Activated CD8-positive, alpha-beta memory T cell treated with anti-CD3 and anti-CD28 coated beads, Interleukin-2, amount 10 ng/mL, durations not matched to agents 7 days and 5 days (primary cell): ENCODE measurements around the gene NIM1K. TPM values are rescaled to one million over a fixed set of nuclear protein-coding genes. Genes with fewer than 3 reads are reported as not detected.

Source experiments
- ATAC-seq: fragments of 150-1000 bp; cut with Tn5 transposase; one replicate; pipeline ENCODE4 v1.10.0; 2021; ENCODE audit warnings: moderate library complexity
- CTCF ChIA-PET: fragments of 350-600 bp; sonication (Branson Sonifier 250); formaldehyde crosslinking; loops from one replicate; lab custom pipeline; 2021; ENCODE audit warnings: antibody characterized with exemption; lab: Charles Lee
- DNase-seq: peaks from one replicate; pipeline ENCODE4 v3.0.0-alpha.2; 2020
- H3K27ac Mint-ChIP-seq: one replicate; pipeline ENCODE4 v1.8.0; 2021; ENCODE audit warnings: mild to moderate bottlenecking, mixed read lengths
- H3K27me3 Mint-ChIP-seq: one replicate; pipeline ENCODE4 v1.8.0; 2021; ENCODE audit warnings: mixed read lengths
- H3K36me3 Mint-ChIP-seq: one replicate; pipeline ENCODE4 v1.8.0; 2021; ENCODE audit warnings: mild to moderate bottlenecking, mixed read lengths
- H3K4me1 Mint-ChIP-seq: one replicate; pipeline ENCODE4 v1.8.0; 2021; ENCODE audit warnings: mixed read lengths
- H3K4me3 Mint-ChIP-seq: one replicate; pipeline ENCODE4 v1.8.0; 2021; ENCODE audit warnings: mild to moderate bottlenecking, moderate library complexity, mixed read lengths
- H3K9me3 Mint-ChIP-seq: one replicate; pipeline ENCODE4 v1.8.0; 2022; ENCODE audit warnings: low read depth, mixed read lengths
- total RNA-seq, 2 experiments: library from RNA; stranded (reverse); gene quantifications; one replicate each; pipeline ENCODE4 v1.2.3, GENCODE V29; 2021

NIM1K gene
- total RNA-seq, 2 experiments from 2014 or later, result 0.50 to 0.66 TPM

DNA sequence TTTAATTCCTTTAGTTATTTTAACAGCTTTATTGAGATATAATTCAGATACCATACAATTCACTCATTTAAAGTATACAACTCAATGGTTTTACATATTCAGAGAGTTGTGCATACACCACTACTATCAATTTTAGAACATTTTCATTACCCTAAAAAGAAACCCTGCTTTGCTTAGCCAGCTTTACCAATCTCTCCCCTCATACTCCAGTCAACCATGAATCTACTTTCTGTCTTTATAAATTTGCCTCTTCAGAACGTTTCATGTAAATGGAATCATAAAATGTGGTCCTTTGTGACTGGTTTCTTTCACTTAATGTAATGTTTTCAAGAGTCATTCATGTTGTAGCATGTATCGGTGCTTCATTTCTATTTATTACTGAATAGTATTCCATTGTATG lies 24.9 kb downstream of the NIM1K start:
- Mint-ChIP-seq H3K27me3 (peaks cover 4% of the 10 kb centered on the region), H3K27ac (no peak overlapping the region), H3K36me3 (peaks cover 2% of the 10 kb centered on the region), H3K4me3 (no peak overlapping the region), H3K4me1 (no peaks in the 10 kb centered on the region), H3K9me3 (peaks cover 2% of the 10 kb centered on the region)
- CTCF ChIA-PET, result no interaction called here
- no peak for ATAC-seq
- no peak for DNase-seq

- no peak for DNase-seq
- no peak overlapping the region for H3K27ac Mint-ChIP-seq
Measured at GRCh38 chr5:43219120-43219519, 27.1 kb downstream of the NIM1K start.

GRCh38 chr5:43221502-43221901 lies 29.5 kb downstream of the NIM1K start:
- Mint-ChIP-seq H3K4me1 (no peaks in the 10 kb centered on the region), H3K27me3 (no peaks in the 10 kb centered on the region), H3K36me3 (peaks cover 2% of the 10 kb centered on the region), H3K4me3 (no peak overlapping the region), H3K27ac (no peak overlapping the region), H3K9me3 (peaks cover 2% of the 10 kb centered on the region)
- DNase-seq (no peak), ATAC-seq (no peak)
- CTCF ChIA-PET, result interaction anchor here (0.7 to 0.8 kb wide), 2 partner anchors 26 to 67 kb away, joined by 3 read pairs; no protein-coding TSS in a partner anchor

More at GRCh38 chr5:43219120-43219519, 27.1 kb downstream of the NIM1K start:
- Mint-ChIP-seq H3K27me3 (peaks cover under 1% of the 10 kb centered on the region), H3K4me1 (no peaks in the 10 kb centered on the region), H3K4me3 (no peak overlapping the region), H3K36me3 (peaks cover 2% of the 10 kb centered on the region), H3K9me3 (peaks cover 2% of the 10 kb centered on the region)
- ATAC-seq, result no peak
- CTCF ChIA-PET, result no interaction called here

GRCh38 chr5:43225649-43226245 lies 33.7 kb downstream of the NIM1K start:
- no peak overlapping the region for H3K27ac Mint-ChIP-seq
- ATAC-seq, result no peak
- CTCF ChIA-PET, result interaction anchor here (0.9 to 2.1 kb wide), 3 partner anchors 160 to 164 kb away, joined by 3 to 6 read pairs (median 4); no protein-coding TSS in a partner anchor

DNA sequence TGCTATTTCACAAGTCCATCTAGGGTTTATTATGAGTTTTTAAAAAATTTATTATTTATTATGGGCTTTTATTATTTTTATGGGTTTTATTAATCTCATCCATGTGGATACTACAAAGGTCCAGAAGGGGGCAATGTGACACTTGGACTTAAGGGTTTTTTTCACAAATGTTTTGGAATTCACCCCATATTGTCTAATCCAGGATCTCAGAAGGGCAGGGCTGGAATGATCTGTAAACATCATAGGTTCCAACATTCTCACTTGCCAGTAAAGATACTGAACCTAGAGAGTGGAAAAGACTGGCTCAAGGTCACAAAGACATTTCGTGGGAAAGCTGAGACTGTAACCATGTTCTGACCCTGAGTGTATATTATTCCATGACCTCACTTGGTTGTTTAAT lies 35.6 kb downstream of the NIM1K start:
- CTCF ChIA-PET, result interaction anchor here (2.1 kb wide), 1 partner anchor 162 kb away, joined by 6 read pairs; no protein-coding TSS in a partner anchor
- no peaks in the 10 kb centered on the region for H3K9me3 Mint-ChIP-seq
- H3K4me1 Mint-ChIP-seq, result no peaks in the 10 kb centered on the region
- no peak overlapping the region for H3K27ac Mint-ChIP-seq
- no peak for DNase-seq
- H3K36me3 Mint-ChIP-seq, result no peaks in the 10 kb centered on the region
- H3K4me3 Mint-ChIP-seq, result no peak overlapping the region
- ATAC-seq, result no peak
- H3K27me3 Mint-ChIP-seq, result no peaks in the 10 kb centered on the region

More at GRCh38 chr5:43225649-43226245, 33.7 kb downstream of the NIM1K start:
- Mint-ChIP-seq H3K4me1 (no peaks in the 10 kb centered on the region), H3K4me3 (no peak overlapping the region), H3K27me3 (no peaks in the 10 kb centered on the region), H3K9me3 (no peaks in the 10 kb centered on the region), H3K36me3 (no peaks in the 10 kb centered on the region)
- DNase-seq, result no peak

DNA sequence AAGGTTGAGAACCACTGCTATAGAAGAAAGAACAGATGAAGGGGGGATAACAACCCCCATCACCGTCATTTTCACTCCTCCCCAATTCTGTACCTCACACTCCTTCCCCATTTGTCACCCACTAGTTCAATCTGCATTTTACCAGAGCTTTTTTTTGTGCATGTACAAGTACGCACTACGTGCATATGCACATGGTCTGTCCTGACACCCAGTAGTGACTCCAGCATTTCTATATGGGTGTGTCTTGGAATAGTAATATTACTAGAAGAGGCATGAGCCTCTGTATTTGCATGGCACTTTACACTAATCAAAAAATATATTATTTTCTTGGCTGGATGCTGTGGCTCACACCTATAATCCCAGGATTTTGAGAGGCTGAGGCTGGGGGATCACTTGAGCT lies 38.7 kb downstream of the NIM1K start:
- H3K36me3 Mint-ChIP-seq, result no peaks in the 10 kb centered on the region
- no peak overlapping the region for H3K27ac Mint-ChIP-seq
- CTCF ChIA-PET, result interaction anchor here (4.3 kb wide), 1 partner anchor 75 kb away, joined by 14 read pairs; no protein-coding TSS in a partner anchor
- no peak overlapping the region for H3K4me3 Mint-ChIP-seq
- no peaks in the 10 kb centered on the region for H3K27me3 Mint-ChIP-seq
- peaks cover 5% of the 10 kb centered on the region for H3K4me1 Mint-ChIP-seq
- no peaks in the 10 kb centered on the region for H3K9me3 Mint-ChIP-seq
- ATAC-seq (no peak), DNase-seq (no peak)

DNA sequence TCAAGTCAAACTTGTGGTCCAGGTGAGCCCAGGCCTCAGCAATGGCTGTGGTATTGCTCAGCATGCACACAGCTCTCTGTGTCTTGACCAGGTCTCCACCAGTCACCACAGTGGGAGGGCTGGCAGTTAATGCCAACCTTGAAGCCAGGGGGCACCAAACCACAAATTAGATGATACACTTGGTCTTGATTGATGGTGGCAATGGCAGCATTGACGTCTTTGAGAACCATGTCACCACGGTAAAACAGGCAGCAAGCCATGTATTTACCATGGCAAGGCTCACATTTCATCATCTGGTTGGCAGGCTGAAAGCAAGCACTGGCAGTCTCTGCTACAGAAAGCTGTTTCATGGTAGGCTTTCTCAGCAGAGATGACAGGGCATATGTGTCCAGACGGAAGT lies 40.0 kb downstream of the NIM1K start:
- peak; percentile 9 for ATAC-seq
- no peak for DNase-seq
- CTCF ChIA-PET, result interaction anchor here (0.5 to 4.3 kb wide), 3 partner anchors 74 to 1750 kb away, joined by 3 to 14 read pairs (median 9); no protein-coding TSS in a partner anchor
- no peak overlapping the region for H3K4me3 Mint-ChIP-seq
- no peaks in the 10 kb centered on the region for H3K36me3 Mint-ChIP-seq
- H3K27me3 Mint-ChIP-seq, result no peaks in the 10 kb centered on the region
- no peaks in the 10 kb centered on the region for H3K9me3 Mint-ChIP-seq
- H3K27ac Mint-ChIP-seq, result no peak overlapping the region
- peaks cover 5% of the 10 kb centered on the region for H3K4me1 Mint-ChIP-seq

DNA sequence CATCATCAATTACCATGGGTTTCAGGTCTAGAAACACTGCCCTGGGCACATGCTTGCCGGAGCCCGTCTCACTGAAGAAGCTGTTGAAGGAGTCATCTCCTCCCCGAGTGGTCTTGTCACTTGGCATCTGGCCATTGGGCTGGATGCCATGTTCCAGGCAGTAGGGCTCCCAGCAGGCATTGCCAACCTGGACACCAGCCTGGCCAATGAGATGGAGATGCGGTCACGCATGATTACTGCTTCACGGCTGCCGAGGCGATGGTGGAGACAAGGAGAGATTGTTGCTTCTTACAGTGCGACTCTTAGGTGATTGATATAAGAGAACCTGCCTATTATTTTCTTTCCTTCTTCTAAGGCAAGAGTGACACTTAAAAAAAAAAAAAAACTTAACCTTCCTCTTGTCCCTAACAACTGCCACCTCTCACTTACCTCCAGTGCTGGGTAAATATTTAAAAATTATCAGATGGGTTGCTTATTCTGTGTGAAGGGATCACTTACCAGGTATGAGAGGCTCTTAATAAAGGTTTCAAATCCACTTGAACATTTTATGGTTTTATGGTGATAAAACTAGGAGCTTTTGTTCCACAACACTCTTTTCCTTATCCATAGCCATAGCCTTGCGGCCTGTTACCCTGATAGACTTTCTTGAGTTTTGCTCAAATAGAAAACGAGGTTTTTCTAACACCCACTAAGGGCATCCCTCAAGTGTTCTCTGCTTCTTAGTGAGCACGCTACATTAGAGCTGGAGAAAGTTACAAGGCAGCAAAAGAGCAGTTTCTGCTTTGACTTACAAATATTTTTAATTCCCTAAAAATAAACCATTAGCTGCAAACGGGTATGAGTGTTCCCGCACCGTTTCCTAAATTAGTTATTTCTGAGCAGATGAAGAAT lies 41.2 kb downstream of the NIM1K start:
- no peak overlapping the region for H3K4me3 Mint-ChIP-seq
- no peaks in the 10 kb centered on the region for H3K36me3 Mint-ChIP-seq
- no peaks in the 10 kb centered on the region for H3K9me3 Mint-ChIP-seq
- DNase-seq (no peak), ATAC-seq (no peak)
- CTCF ChIA-PET, result interaction anchor here (2.4 to 4.3 kb wide), 2 partner anchors 73 to 156 kb away, joined by 9 to 14 read pairs; no protein-coding TSS in a partner anchor
- H3K27ac Mint-ChIP-seq, result peak overlapping the region; percentile 27
- H3K4me1 Mint-ChIP-seq, result peaks cover 5% of the 10 kb centered on the region
- H3K27me3 Mint-ChIP-seq, result peaks cover under 1% of the 10 kb centered on the region

DNA sequence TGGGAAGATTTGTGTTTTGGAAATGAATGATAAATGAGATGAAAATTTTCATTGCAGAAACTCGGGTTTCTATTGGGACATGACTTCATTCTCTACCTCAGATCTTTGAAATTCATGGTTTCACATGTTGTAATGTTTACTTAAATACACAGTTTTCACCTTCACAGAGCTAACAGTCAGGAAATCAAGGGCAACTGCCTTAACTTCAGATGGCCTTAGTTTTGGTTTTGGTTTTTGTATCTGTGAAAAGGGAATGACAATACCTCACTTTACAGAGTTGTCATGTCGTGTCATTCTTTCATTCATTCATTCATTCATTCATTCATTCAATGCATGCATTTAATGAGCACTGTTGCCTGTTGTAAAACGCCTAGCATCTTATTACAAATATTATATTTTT lies 41.9 kb downstream of the NIM1K start:
- Mint-ChIP-seq H3K4me1 (peaks cover 5% of the 10 kb centered on the region), H3K9me3 (no peaks in the 10 kb centered on the region), H3K27me3 (peaks cover 4% of the 10 kb centered on the region), H3K4me3 (no peak overlapping the region), H3K27ac (peak overlapping the region; percentile 27), H3K36me3 (no peaks in the 10 kb centered on the region)
- CTCF ChIA-PET, result interaction anchor here (4.3 kb wide), 1 partner anchor 72 kb away, joined by 14 read pairs; no protein-coding TSS in a partner anchor
- peak; percentile 63 for ATAC-seq
- DNase-seq, result no peak

- Mint-ChIP-seq H3K27ac (no peak overlapping the region), H3K9me3 (no peaks in the 10 kb centered on the region), H3K36me3 (no peaks in the 10 kb centered on the region), H3K4me1 (peaks cover 6% of the 10 kb centered on the region), H3K4me3 (no peak overlapping the region), H3K27me3 (peaks cover 11% of the 10 kb centered on the region)
- DNase-seq, result no peak
- CTCF ChIA-PET, result interaction anchor here (0.7 to 1.3 kb wide), 4 partner anchors 12 to 153 kb away, joined by 3 read pairs; no protein-coding TSS in a partner anchor
- ATAC-seq, result no peak
Measured at GRCh38 chr5:43236653-43237355, 44.8 kb downstream of the NIM1K start.

GRCh38 chr5:43242196-43242595 lies 50.2 kb downstream of the NIM1K start:
- DNase-seq (peak; percentile 28), ATAC-seq (no peak)
- Mint-ChIP-seq H3K4me3 (no peak overlapping the region), H3K9me3 (no peaks in the 10 kb centered on the region), H3K27ac (no peak overlapping the region), H3K4me1 (peaks cover 28% of the 10 kb centered on the region), H3K36me3 (no peaks in the 10 kb centered on the region), H3K27me3 (peaks cover 32% of the 10 kb centered on the region)
- CTCF ChIA-PET, result no interaction called here

GRCh38 chr5:43243270-43243669 lies 51.2 kb downstream of the NIM1K start:
- ATAC-seq (no peak), DNase-seq (no peak)
- peaks cover 28% of the 10 kb centered on the region for H3K4me1 Mint-ChIP-seq
- CTCF ChIA-PET, result no interaction called here
- no peak overlapping the region for H3K4me3 Mint-ChIP-seq
- no peak overlapping the region for H3K27ac Mint-ChIP-seq
- no peaks in the 10 kb centered on the region for H3K36me3 Mint-ChIP-seq
- H3K9me3 Mint-ChIP-seq, result no peaks in the 10 kb centered on the region
- peaks cover 31% of the 10 kb centered on the region for H3K27me3 Mint-ChIP-seq
